Right lobe of liver (tissue), 6 donors: Measurements from ENCODE around the gene NKX6-2. TPM values are rescaled to one million over a fixed set of nuclear protein-coding genes. Genes with fewer than 3 reads are reported as not detected.
"Not testable (repeated sequence)": the region's sequence is repeated elsewhere in the genome, so short reads cannot be mapped to it uniquely, and the experiment has no call there.

Experiments used
- ATAC-seq, 4 donors: fragments of 200-7000 bp; cut with Tn5 transposase; one replicate each; pipeline ENCODE4 v1.9.1; 2020; ENCODE audit warnings: mild to moderate bottlenecking in 4 of 4, moderate library complexity in 4 of 4
- DNase-seq, 3 donors: peaks; one replicate each; pipeline ENCODE4 v3.0.0-alpha.2; 2020
- H3K27ac ChIP-seq, 3 donors: fragments of 200-600 bp; one replicate each; pipeline ENCODE4 v1.8.0; 2022
- H3K27me3 ChIP-seq, 2 donors: fragments of 200-600 bp; one replicate each; pipeline ENCODE4 v1.8.0; 2022
- H3K36me3 ChIP-seq, 4 donors: fragments of 200-600 bp; sonication (generic) in 1 of 4; one replicate each; pipeline versions ENCODE4 v1.5.1 to v1.8.0; 2017 to 2022; ENCODE audit warnings: control low read depth in 1 of 4
- H3K4me1 ChIP-seq, 4 donors: fragments of 200-600 bp; sonication (generic) in 1 of 4; one replicate each; pipeline versions ENCODE4 v1.5.1 to v1.8.0; 2017 to 2022; ENCODE audit warnings: control low read depth in 1 of 4
- H3K4me3 ChIP-seq, 3 donors: fragments of 200-600 bp; one replicate each; pipeline ENCODE4 v1.8.0; 2022
- H3K9me3 ChIP-seq, 4 donors: fragments of 200-600 bp; sonication (generic) in 1 of 4; one replicate each; pipeline versions ENCODE4 v1.5.1 to v1.8.0; 2017 to 2022; ENCODE audit warnings: control low read depth in 1 of 4
- CTCF ChIP-seq, 4 donors: fragments of 200-600 bp in 3 of 4; fragments of 450-650 bp in 1 of 4; IDR thresholded peaks; one replicate each; pipeline versions ENCODE4 v1.5.1 to v1.8.0; 2016 to 2022; ENCODE audit warnings: antibody characterized with exemption in 4 of 4, mild to moderate bottlenecking in 2 of 4
- POLR2A ChIP-seq: fragments of 450-650 bp; IDR thresholded peaks from one replicate; pipeline ENCODE4 v1.6.1; 2017; ENCODE audit warnings: antibody characterized with exemption, mild to moderate bottlenecking
- WGBS: methylation state at CpG from one replicate; pipeline ENCODE4 v1.1.6; 2018; ENCODE audit warnings: low coverage, low lambda C conversion rate; ENCODE audit not compliant: insufficient coverage; ENCODE audit errors: missing lambda C conversion rate; 5-methylcytosine and 5-hydroxymethylcytosine counted together
- intact Hi-C, 2 donors: fragments of 100-400 bp; cut with DNase I; formaldehyde crosslinking; loops; one replicate each; pipeline versions ENCODE4 v1.11.2 to v1.14.1; 2022
- total RNA-seq, 6 experiments: library from RNA; depleted of rRNA in 2 of 6; stranded (reverse); fragments of >200 nt in 2 of 6; fragmentation: NEBNext Ultra II Directional in 3 of 6; extraction: Animal tissue kit (Norgen Biotek cat#: 25700) in 3 of 6; gene quantifications; one replicate each; pipeline versions ENCODE4 v1.1.0 to v1.2.4, GENCODE V29; 2016 to 2023
- donor health status: DM: no; HTN: yes; CAD: no.
- donor health status: DM: no; HTN: no; CAD: no.
- donor health status: DM: no; HTN: no; CAD: no.
- donor health status: DM: no; HTN: yes; CAD: no.
- donor health status: DM: no; HTN: yes; CAD: no.

NKX6-2 gene
- total RNA-seq, 6 experiments from 2014 or later, result not detected

DNA sequence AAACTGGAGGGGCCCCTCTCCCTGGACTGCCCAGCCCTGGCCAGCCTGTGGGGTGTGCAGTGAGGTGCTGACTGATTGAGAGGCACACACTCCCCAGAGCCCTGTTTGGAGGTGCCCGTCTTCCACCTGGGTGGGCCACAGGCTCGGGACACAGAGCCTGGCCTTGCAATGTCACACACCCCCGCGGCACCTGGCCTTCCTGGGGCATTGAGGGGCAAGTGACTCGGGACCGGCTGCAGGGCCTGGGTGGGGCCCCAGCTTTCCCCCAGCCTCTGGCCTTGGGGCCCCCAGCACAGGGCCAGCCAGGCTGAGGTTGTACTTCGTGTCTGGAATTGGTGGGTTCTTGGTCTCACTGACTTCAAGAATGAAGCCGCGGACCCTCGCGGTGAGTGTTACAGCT is 13.9 kb upstream of the NKX6-2 start:
- Histone ChIP-seq H3K9me3 (no peaks in the 10 kb centered on the region), H3K4me1 (no peaks in the 10 kb centered on the region), H3K36me3 (no peaks in the 10 kb centered on the region), H3K27me3 (no peaks in the 10 kb centered on the region), H3K27ac (no peak overlapping the region), H3K4me3 (no peak overlapping the region)
- no peak for TF ChIP-seq POLR2A
- TF ChIP-seq CTCF (IDR thresholded peaks at IDR 0.05), result no peak
- no peak for DNase-seq
- intact Hi-C loops, result no loop called here
- WGBS, result no CpG with 5 or more reads among the region's 11 CpGs
- no peak for ATAC-seq

DNA sequence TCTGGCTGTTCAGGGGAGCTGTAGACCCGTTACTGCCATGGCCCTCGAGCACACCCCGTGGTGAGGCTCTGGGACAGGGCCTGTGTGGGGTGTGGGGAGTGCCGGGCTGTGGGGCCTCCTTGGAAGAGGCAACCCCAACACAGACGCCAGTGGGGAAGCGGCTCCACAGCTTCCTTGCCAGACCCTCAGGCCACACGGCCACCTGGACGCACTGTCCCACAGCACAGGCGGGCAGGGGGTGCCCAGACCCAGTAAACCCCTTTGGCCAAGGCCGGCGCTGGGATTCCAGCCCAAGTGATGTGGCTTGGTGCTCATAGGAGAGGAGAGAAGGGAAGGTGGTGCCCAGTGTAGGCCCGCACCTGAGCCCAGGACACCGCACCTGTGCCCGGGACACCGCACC is 12.9 kb upstream of the NKX6-2 start:
- no CpG with 5 or more reads among the region's 15 CpGs for WGBS

GRCh38 chr10:132798403-132798802 is 12.5 kb upstream of the NKX6-2 start:
- Histone ChIP-seq H3K4me1 (no peaks in the 10 kb centered on the region), H3K27ac (no peak overlapping the region), H3K9me3 (no peaks in the 10 kb centered on the region), H3K36me3 (no peaks in the 10 kb centered on the region), H3K27me3 (no peaks in the 10 kb centered on the region), H3K4me3 (no peak overlapping the region)
- TF ChIP-seq POLR2A (no peak), CTCF (IDR thresholded peaks at IDR 0.05) (no peak)
- intact Hi-C loops, result no loop called here
- DNase-seq (no peak), ATAC-seq (peak in 1 of 4 donors; percentile 9)
- no CpG with 5 or more reads among the region's 21 CpGs for WGBS

More for the DNA sequence above, 12.9 kb upstream of the NKX6-2 start:
- intact Hi-C loops, result no loop called here
- Histone ChIP-seq H3K36me3 (no peaks in the 10 kb centered on the region), H3K4me3 (no peak overlapping the region), H3K27ac (no peak overlapping the region), H3K9me3 (no peaks in the 10 kb centered on the region), H3K27me3 (no peaks in the 10 kb centered on the region), H3K4me1 (no peaks in the 10 kb centered on the region)
- TF ChIP-seq POLR2A, result no peak
- no peak for TF ChIP-seq CTCF (IDR thresholded peaks at IDR 0.05)
- DNase-seq (no peak), ATAC-seq (peak in 1 of 4 donors; percentile 20)

DNA sequence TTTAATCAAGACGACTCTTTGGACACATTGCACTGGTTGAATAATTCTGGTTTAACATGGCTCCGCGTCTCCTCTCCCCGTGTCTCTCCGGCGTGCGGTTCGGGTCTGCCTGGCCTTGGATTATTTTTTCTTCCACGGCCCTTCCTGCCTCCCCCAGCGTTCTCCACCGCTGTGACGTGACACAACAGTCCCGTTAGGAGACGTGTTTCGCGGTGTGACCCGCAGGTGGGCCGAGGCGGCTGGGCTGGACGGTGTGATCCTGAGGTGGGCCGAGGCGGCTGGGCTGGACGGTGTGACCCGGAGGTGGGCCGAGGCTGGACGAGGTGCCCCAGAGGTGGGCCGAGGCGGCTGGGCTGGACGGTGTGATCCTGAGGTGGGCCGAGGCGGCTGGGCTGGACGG is 12.0 kb upstream of the NKX6-2 start:
- H3K4me3 ChIP-seq, intact Hi-C loops, H3K4me1 ChIP-seq, H3K27me3 ChIP-seq, H3K27ac ChIP-seq, H3K36me3 ChIP-seq, ATAC-seq, H3K9me3 ChIP-seq, DNase-seq: not testable (repeated sequence)
- WGBS, result 89% methylated on average over 8 of the region's 32 CpGs

GRCh38 chr10:132796846-132797245 is 10.9 kb upstream of the NKX6-2 start:
- intact Hi-C loops, result no loop called here
- Histone ChIP-seq H3K27me3 (no peaks in the 10 kb centered on the region), H3K36me3 (no peaks in the 10 kb centered on the region), H3K9me3 (no peaks in the 10 kb centered on the region), H3K4me1 (no peaks in the 10 kb centered on the region), H3K27ac (no peak overlapping the region), H3K4me3 (no peak overlapping the region)
- no peak for TF ChIP-seq CTCF (IDR thresholded peaks at IDR 0.05)
- TF ChIP-seq POLR2A, result no peak
- DNase-seq (no peak), ATAC-seq (no peak)
- WGBS, result 40% methylated on average over 2 of the region's 21 CpGs
